ENCODE data around the gene TMEM69. TPM values are rescaled to one million over a fixed set of nuclear protein-coding genes. Genes with fewer than 3 reads are reported as not detected.
A peak's percentile ranks its signal among the peaks of the same experiment; 100 is the strongest.
"Not testable (repeated sequence)": the region's sequence is repeated elsewhere in the genome, so short reads cannot be mapped to it uniquely, and the experiment has no call there.

TMEM69 gene
- total and polyA plus RNA-seq, 8 donors, result 17.6 to 57.0 (median 43.2) TPM

- H3K36me3 ChIP-seq, result no peaks in the 10 kb centered on the region
- ATAC-seq (no peak), DNase-seq (no peak)
- H3K27ac ChIP-seq, result no peak overlapping the region
- H3K4me1 ChIP-seq, result peaks cover 9 to 27% of the 10 kb centered on the region in 2 donors
- no peak overlapping the region for H3K4me3 ChIP-seq
- no peak for TF ChIP-seq CTCF (IDR thresholded peaks at IDR 0.05)
- intact Hi-C loops (cut with DNase I), result no loop called here
- no peaks in the 10 kb centered on the region for H3K9me3 ChIP-seq
- no peaks in the 10 kb centered on the region for H3K27me3 ChIP-seq
These were observed 19.5 kb upstream of the TMEM69 start for GRCh38 chr1:45668526-45668925.

GRCh38 chr1:45669379-45669778 lies 18.6 kb upstream of the TMEM69 start:
- no peak overlapping the region for H3K4me3 ChIP-seq
- TF ChIP-seq CTCF (IDR thresholded peaks at IDR 0.05), result no peak
- intact Hi-C loops (cut with DNase I), result no loop called here
- ATAC-seq, result no peak
- H3K36me3 ChIP-seq, result no peaks in the 10 kb centered on the region
- no peak for DNase-seq
- H3K27me3 ChIP-seq, result no peaks in the 10 kb centered on the region
- peak overlapping the region in 1 of 2 donors; percentile 4 for H3K27ac ChIP-seq
- H3K4me1 ChIP-seq, result peaks cover 9 to 27% of the 10 kb centered on the region in 2 donors
- no peaks in the 10 kb centered on the region for H3K9me3 ChIP-seq

GRCh38 chr1:45669859-45670655 lies 17.9 kb upstream of the TMEM69 start:
- H3K27ac ChIP-seq, result peak overlapping the region in 1 of 2 donors; percentile 4
- intact Hi-C loops (cut with DNase I), result no loop called here
- DNase-seq (no peak), ATAC-seq (no peak)
- peaks cover 9 to 27% of the 10 kb centered on the region in 2 donors for H3K4me1 ChIP-seq
- H3K27me3 ChIP-seq, result no peaks in the 10 kb centered on the region
- no peak for TF ChIP-seq CTCF (IDR thresholded peaks at IDR 0.05)
- H3K4me3 ChIP-seq, result no peak overlapping the region
- H3K36me3 ChIP-seq, result no peaks in the 10 kb centered on the region
- no peaks in the 10 kb centered on the region for H3K9me3 ChIP-seq

- Histone ChIP-seq H3K36me3 (no peaks in the 10 kb centered on the region), H3K4me3 (no peak overlapping the region), H3K9me3 (no peaks in the 10 kb centered on the region), H3K4me1 (peaks cover 16 to 54% of the 10 kb centered on the region in 2 donors), H3K27me3 (no peaks in the 10 kb centered on the region), H3K27ac (no peak overlapping the region)
- intact Hi-C loops (cut with DNase I), result no loop called here
- TF ChIP-seq CTCF (IDR thresholded peaks at IDR 0.05), result no peak
- ATAC-seq (no peak), DNase-seq (no peak)
These were observed 14.0 kb upstream of the TMEM69 start for GRCh38 chr1:45673956-45674355.

- ATAC-seq (no peak), DNase-seq (no peak)
- no peaks in the 10 kb centered on the region for H3K36me3 ChIP-seq
- no peaks in the 10 kb centered on the region for H3K27me3 ChIP-seq
- no peaks in the 10 kb centered on the region for H3K9me3 ChIP-seq
- H3K4me3 ChIP-seq, result no peak overlapping the region
- H3K27ac ChIP-seq, result no peak overlapping the region
- intact Hi-C loops (cut with DNase I), result no loop called here
- peaks cover 21 to 55% of the 10 kb centered on the region in 2 donors for H3K4me1 ChIP-seq
- no peak for TF ChIP-seq CTCF (IDR thresholded peaks at IDR 0.05)
These were observed 13.5 kb upstream of the TMEM69 start for GRCh38 chr1:45674478-45674877.

- intact Hi-C loops (cut with DNase I); DNase-seq; ATAC-seq; H3K36me3 ChIP-seq; H3K27me3 ChIP-seq; H3K4me3 ChIP-seq; H3K9me3 ChIP-seq; H3K27ac ChIP-seq: not testable (repeated sequence)
- H3K4me1 ChIP-seq, result peaks cover 39 to 63% of the 10 kb centered on the region in 2 donors
These were observed 11.4 kb upstream of the TMEM69 start for GRCh38 chr1:45676553-45676952.
